ENCODE measurements around the gene RBX1.

Gene RBX1

GRCh38 chr22:41021613-41022454 lies 70.7 kb downstream of the RBX1 start:
- DNase-seq: peak in 36 of 58 donors; percentile 12 to 59 (median 32)

GRCh38 chr22:41022470-41023298 lies 71.5 kb downstream of the RBX1 start:
- DNase-seq: peak in 54 of 58 donors; percentile 4 to 85 (median 57)

Measured in anterior cingulate cortex (tissue), 58 donors.